Erythroblast (primary cell): ENCODE results near the gene MBP.

Experiments
- DNase-seq, 2 experiments: peaks; one replicate each; lab custom pipeline; 2025; lab: John Stamatoyannopoulos, UW
- GATA1 ChIP-seq: IDR thresholded peaks from 2 replicates; pipeline ENCODE4 v1.6.1; 2011; ENCODE audit warnings: low read depth, mild to moderate bottlenecking, control low read depth, low read length, moderate library complexity
- POLR2A ChIP-seq: IDR thresholded peaks from 2 replicates; pipeline ENCODE4 v1.6.1; 2011; ENCODE audit warnings: mild to moderate bottlenecking, low read length

MBP gene

GRCh38 chr18:76943542-76944339 is 188.8 kb downstream of the MBP start:
- TF ChIP-seq POLR2A (no peak), GATA1 (no peak)
- DNase-seq, result no peak

- DNase-seq, result no peak
- no peak for TF ChIP-seq GATA1
- no peak for TF ChIP-seq POLR2A
Measured at GRCh38 chr18:76941284-76941683, 191.3 kb downstream of the MBP start.

- TF ChIP-seq POLR2A, result no peak
- no peak for TF ChIP-seq GATA1
- DNase-seq, result no peak
Measured at GRCh38 chr18:76938619-76939018, 194.0 kb downstream of the MBP start.

- TF ChIP-seq POLR2A (no peak), GATA1 (no peak)
- no peak for DNase-seq
Measured at GRCh38 chr18:76937597-76937996, 195.0 kb downstream of the MBP start.

- no peak for TF ChIP-seq GATA1
- TF ChIP-seq POLR2A, result no peak
- DNase-seq, result no peak
Measured at GRCh38 chr18:76936877-76937276, 195.7 kb downstream of the MBP start.

DNA sequence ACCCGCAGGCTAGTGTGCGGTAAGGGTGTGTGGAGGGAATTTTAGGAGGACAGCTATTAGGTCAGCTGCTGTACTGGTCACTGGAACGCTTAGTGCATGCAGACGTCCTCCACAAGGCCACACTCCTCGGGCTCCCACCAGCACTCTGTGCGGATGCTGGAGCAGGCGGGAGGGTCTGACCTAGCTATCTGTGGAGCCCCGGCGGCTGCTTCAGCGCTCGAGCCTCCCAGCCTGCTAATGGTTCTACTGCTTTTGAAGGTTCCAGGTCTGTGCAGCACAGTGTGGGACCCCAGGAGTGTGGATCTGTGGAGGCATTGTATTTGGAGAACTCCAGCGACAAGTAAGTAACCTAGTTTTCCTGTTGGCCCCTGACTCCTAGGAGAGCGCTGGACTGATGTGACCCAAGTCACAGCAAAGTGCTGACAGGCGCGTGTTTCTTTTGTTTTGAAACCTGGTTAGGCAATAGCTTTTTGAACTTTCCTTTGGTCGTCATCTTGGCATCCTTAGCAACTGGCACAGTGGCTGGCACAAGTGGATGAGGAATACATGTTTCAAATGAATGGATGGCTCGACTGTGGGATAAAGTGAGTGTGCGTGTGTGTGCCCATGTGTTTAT is 196.8 kb downstream of the MBP start:
- TF ChIP-seq POLR2A (no peak), GATA1 (no peak)
- no peak for DNase-seq

- no peak for DNase-seq
- TF ChIP-seq POLR2A (no peak), GATA1 (no peak)
Measured at GRCh38 chr18:76932026-76932819, 200.4 kb downstream of the MBP start.

GRCh38 chr18:76931171-76931570 is 201.4 kb downstream of the MBP start:
- DNase-seq, result no peak
- TF ChIP-seq POLR2A, result no peak
- TF ChIP-seq GATA1, result no peak
